Neural cell (in vitro differentiated cells): ENCODE measurements around the gene ENOX1.

ENCODE experiments used
- CTCF ChIP-seq: fragments of 450-650 bp; IDR thresholded peaks from 2 replicates; pipeline ENCODE4 v1.5.1; 2014; ENCODE audit warnings: antibody characterized with exemption, mild to moderate bottlenecking, moderate library complexity; ENCODE audit not compliant: poor library complexity, severe bottlenecking
- EP300 ChIP-seq: fragments of 450-650 bp; conservative IDR thresholded peaks from 2 replicates; pipeline ENCODE4 v1.6.1; 2014; ENCODE audit warnings: antibody characterized with exemption, mild to moderate bottlenecking, moderate library complexity; ENCODE audit not compliant: poor library complexity, severe bottlenecking
- EZH2 ChIP-seq: fragments of 200-600, 300-800 bp; shearing (Covaris generic), sonication (generic); IDR thresholded peaks from 2 replicates; pipeline ENCODE4 v1.6.1; 2014; ENCODE audit warnings: antibody characterized with exemption, low read length, borderline replicate concordance, mild to moderate bottlenecking; ENCODE audit not compliant: insufficient read depth, poor library complexity, severe bottlenecking
- MXI1 ChIP-seq: fragments of 450-650 bp; conservative IDR thresholded peaks from 2 replicates; pipeline ENCODE4 v1.6.1; 2014; ENCODE audit warnings: antibody characterized with exemption, mild to moderate bottlenecking; ENCODE audit not compliant: poor library complexity, severe bottlenecking
- POLR2AphosphoS5 ChIP-seq: IDR thresholded peaks from 2 replicates; pipeline ENCODE4 v1.6.1; 2012
- REST ChIP-seq: IDR thresholded peaks from 2 replicates; pipeline ENCODE4 v1.6.1; 2012; ENCODE audit warnings: borderline replicate concordance
- SMC3 ChIP-seq: fragments of 450-650 bp; conservative IDR thresholded peaks from 2 replicates; pipeline ENCODE4 v1.6.1; 2014; ENCODE audit warnings: antibody characterized with exemption, mild to moderate bottlenecking, moderate library complexity; ENCODE audit not compliant: poor library complexity

- TF ChIP-seq POLR2AphosphoS5 (no peak), CTCF (no peak), MXI1 (no peak), EZH2 (no peak), REST (no peak), EP300 (no peak), SMC3 (no peak)
These were observed 396.8 kb downstream of the ENOX1 start for GRCh38 chr13:43389983-43390382.
